Body of pancreas (tissue), 4 donors: ENCODE results near the gene MRGPRD. TPM values are rescaled to one million over a fixed set of nuclear protein-coding genes. Genes with fewer than 3 reads are reported as not detected.

Source experiments
- ATAC-seq: fragments of 150-250 bp; one replicate; pipeline ENCODE4 v1.9.1; 2016
- DNase-seq, 4 donors: peaks; one replicate each; pipeline ENCODE4 v3.0.0-alpha.2; 2019
- H3K27ac ChIP-seq, 4 donors: fragments of 200-600 bp; sonication (generic); 1 replicate in 3 of 4; 2 replicates in 1 of 4; pipeline versions ENCODE4 v1.5.1 to v1.6.1; 2016 to 2019; ENCODE audit warnings: mild to moderate bottlenecking in 1 of 4, mixed read lengths in 1 of 4, moderate library complexity in 1 of 4
- H3K27me3 ChIP-seq, 2 donors: fragments of 200-600 bp; sonication (generic); one replicate each; pipeline ENCODE4 v1.6.0; 2016; ENCODE audit warnings: mild to moderate bottlenecking in 1 of 2
- H3K36me3 ChIP-seq, 2 donors: fragments of 200-600 bp; sonication (generic); replicated peaks in 1 of 2; 2 replicates each; pipeline ENCODE4 v1.5.1; 2016; ENCODE audit warnings: low read depth in 2 of 2; ENCODE audit not compliant: insufficient read depth in 1 of 2
- H3K4me1 ChIP-seq: fragments of 200-600 bp; sonication (generic); one replicate; pipeline ENCODE4 v1.6.0; 2016
- H3K4me3 ChIP-seq, 2 donors: fragments of 200-600 bp; sonication (generic); 1 replicate in 1 of 2; 2 replicates in 1 of 2; pipeline ENCODE4 v1.5.1; 2016 to 2019
- H3K9me3 ChIP-seq, 3 donors: fragments of 200-600 bp; sonication (generic); 1 replicate in 2 of 3; 2 replicates in 1 of 3; pipeline ENCODE4 v1.5.1; 2016
- POLR2A ChIP-seq, 3 donors: fragments of 450-650 bp; IDR thresholded peaks; one replicate each; pipeline ENCODE4 v1.6.1; 2016; ENCODE audit warnings: antibody characterized with exemption in 3 of 3, mild to moderate bottlenecking in 2 of 3
- WGBS, 2 donors: methylation state at CpG; one replicate each; pipeline ENCODE4 v1.1.5; 2017; 5-methylcytosine and 5-hydroxymethylcytosine counted together
- intact Hi-C: fragments of 100-400 bp; cut with DNase I; formaldehyde crosslinking; loops from one replicate; pipeline ENCODE4 v1.15.1; 2023
- total RNA-seq, 2 donors: library from RNA; depleted of rRNA; stranded (reverse); fragments of >200 nt; gene quantifications; one replicate each; pipeline ENCODE4 v1.1.0, GENCODE V29; 2016
- TF ChIP-seq, protein P1 (sequence below), 7 experiments: fragments of 450-650 bp in 4 of 7; fragments of 200-600 bp in 3 of 7; sonication (generic) in 3 of 7; IDR thresholded peaks; one replicate each; pipeline ENCODE4 v1.5.1; 2016 to 2019; ENCODE audit warnings: antibody characterized with exemption in 7 of 7

The MRGPRD gene
- total RNA-seq, 2 donors from 2014 or later: not detected

DNA sequence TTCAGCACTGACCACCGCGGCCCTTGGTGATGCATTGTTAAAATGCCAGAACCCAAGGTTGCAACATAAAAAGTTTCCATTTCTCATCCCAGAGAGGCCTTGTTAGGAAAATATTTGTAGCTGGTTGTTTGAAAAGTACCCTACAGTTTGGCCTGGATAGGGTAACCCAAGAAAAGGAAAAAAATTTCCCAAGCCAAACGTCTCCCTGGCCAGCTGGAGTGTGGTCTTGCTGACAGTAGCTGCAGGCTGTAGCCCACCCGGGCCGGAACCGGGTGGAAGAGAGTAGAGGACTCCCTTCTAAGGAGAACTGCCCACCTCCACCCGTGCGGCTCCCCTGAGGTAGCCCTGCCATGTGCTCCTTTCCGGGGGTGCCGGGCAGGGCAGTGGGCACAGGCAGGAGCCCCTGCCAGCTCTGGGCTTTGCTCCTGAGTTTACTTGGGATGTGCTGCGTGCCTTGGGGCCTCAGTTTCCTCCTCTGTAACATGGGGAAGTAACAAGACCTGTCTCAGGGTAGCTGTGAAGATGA is 38.6 kb downstream of the MRGPRD start:
- DNase-seq (no peak), ATAC-seq (no peak)
- Histone ChIP-seq H3K9me3 (no peaks in the 10 kb centered on the region), H3K27ac (no peak overlapping the region), H3K4me1 (peaks cover 6% of the 10 kb centered on the region), H3K27me3 (no peaks in the 10 kb centered on the region), H3K4me3 (no peak overlapping the region), H3K36me3 (peaks cover 0 to 3% of the 10 kb centered on the region in 2 donors)
- TF ChIP-seq, protein P1, sequence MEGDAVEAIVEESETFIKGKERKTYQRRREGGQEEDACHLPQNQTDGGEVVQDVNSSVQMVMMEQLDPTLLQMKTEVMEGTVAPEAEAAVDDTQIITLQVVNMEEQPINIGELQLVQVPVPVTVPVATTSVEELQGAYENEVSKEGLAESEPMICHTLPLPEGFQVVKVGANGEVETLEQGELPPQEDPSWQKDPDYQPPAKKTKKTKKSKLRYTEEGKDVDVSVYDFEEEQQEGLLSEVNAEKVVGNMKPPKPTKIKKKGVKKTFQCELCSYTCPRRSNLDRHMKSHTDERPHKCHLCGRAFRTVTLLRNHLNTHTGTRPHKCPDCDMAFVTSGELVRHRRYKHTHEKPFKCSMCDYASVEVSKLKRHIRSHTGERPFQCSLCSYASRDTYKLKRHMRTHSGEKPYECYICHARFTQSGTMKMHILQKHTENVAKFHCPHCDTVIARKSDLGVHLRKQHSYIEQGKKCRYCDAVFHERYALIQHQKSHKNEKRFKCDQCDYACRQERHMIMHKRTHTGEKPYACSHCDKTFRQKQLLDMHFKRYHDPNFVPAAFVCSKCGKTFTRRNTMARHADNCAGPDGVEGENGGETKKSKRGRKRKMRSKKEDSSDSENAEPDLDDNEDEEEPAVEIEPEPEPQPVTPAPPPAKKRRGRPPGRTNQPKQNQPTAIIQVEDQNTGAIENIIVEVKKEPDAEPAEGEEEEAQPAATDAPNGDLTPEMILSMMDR (IDR thresholded peaks at IDR 0.05): no peak
- no peak for TF ChIP-seq POLR2A (IDR thresholded peaks at IDR 0.05)
- 67 to 69% methylated on average over 11 of the region's 11 CpGs for WGBS, 2 donors
- intact Hi-C loops: no loop called here

DNA sequence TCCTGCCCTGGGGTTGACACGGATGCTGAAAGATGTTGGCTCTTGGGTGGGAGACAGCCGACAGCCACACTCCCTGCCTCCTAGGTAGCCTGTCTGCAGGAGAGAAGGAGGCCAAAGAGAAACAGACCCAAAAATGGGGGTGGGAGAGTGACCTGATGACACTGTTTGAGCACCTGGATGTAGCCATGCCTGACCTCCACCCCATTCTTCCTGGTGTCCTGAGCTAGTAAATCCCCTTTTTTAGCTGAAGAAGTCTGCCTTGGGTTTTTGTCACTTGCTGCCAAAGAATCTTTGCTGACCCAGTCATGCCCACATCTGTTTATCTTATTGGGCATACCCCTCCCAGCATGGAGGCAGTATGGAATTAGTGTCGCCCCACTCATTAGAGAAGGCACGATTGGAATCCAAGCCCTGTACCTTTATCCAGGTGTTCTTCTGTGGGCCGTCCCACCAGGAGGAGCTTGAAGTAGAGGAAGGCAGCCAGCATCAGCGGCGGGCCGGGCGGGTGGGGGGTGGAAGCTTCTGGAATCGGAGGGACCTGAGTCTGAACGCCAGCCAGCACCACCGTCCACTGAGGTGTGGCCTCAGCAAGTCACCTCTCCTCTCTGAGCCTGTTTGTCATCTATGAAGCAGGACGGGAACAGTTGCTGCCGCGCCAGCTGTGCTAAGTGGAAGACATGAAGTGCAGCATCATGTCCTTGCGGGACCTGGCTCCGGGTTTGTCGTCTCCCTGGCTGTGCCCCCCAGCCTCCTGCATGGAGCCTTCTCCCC is 39.3 kb downstream of the MRGPRD start:
- H3K27me3 ChIP-seq: no peaks in the 10 kb centered on the region
- TF ChIP-seq POLR2A (IDR thresholded peaks at IDR 0.05): no peak
- TF ChIP-seq, protein P1 (IDR thresholded peaks at IDR 0.05): no peak
- WGBS, 2 donors: 84% methylated on average over 10 to 18 of the region's 18 CpGs
- no peaks in the 10 kb centered on the region for H3K9me3 ChIP-seq
- H3K36me3 ChIP-seq: peaks cover 0 to 7% of the 10 kb centered on the region in 2 donors
- intact Hi-C loops: no loop called here
- H3K4me3 ChIP-seq: no peak overlapping the region
- no peak for DNase-seq
- H3K27ac ChIP-seq: no peak overlapping the region
- no peak for ATAC-seq
- H3K4me1 ChIP-seq: peaks cover under 1% of the 10 kb centered on the region

DNA sequence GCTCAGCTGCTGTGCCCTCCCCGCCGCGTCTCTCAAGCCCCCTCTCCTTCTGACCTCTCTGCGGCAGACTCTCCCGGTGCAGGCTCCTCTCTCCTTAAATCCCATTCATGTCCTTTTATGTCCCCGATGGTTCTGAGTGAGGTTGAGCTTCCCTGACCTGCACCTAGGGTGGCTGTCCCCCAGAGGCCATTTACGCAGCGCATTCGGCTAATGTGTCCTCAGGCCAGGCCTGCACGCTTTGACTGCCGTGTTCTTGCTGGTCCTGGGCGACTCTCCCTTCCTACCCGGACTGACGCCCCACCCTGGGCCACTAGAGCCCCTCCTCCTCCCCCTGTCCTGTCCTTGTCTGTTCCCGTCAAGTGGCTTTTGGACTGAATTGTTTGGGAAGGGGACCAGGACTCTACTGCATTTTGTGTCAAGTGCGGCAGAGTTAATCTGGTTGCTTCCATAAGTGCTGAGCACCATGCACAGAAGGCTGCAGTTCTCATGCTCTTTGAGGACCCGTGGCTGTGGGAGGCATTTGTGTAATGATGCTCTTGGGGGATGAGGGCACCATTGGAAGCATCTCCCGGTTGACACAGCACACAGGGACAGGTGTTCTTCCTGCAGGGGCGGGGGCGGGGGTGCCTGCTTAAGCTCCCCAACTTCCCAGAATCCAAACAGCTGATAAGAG is 40.0 kb downstream of the MRGPRD start:
- no peaks in the 10 kb centered on the region for H3K4me1 ChIP-seq
- ATAC-seq (no peak), DNase-seq (no peak)
- intact Hi-C loops: no loop called here
- H3K4me3 ChIP-seq: no peak overlapping the region
- no peaks in the 10 kb centered on the region for H3K27me3 ChIP-seq
- TF ChIP-seq POLR2A (IDR thresholded peaks at IDR 0.05): no peak
- TF ChIP-seq, protein P1 (IDR thresholded peaks at IDR 0.05): no peak
- WGBS, 2 donors: 89 to 92% methylated on average over 18 to 20 of the region's 20 CpGs
- H3K36me3 ChIP-seq: peaks cover 0 to 7% of the 10 kb centered on the region in 2 donors
- H3K9me3 ChIP-seq: no peaks in the 10 kb centered on the region
- no peak overlapping the region for H3K27ac ChIP-seq

DNA sequence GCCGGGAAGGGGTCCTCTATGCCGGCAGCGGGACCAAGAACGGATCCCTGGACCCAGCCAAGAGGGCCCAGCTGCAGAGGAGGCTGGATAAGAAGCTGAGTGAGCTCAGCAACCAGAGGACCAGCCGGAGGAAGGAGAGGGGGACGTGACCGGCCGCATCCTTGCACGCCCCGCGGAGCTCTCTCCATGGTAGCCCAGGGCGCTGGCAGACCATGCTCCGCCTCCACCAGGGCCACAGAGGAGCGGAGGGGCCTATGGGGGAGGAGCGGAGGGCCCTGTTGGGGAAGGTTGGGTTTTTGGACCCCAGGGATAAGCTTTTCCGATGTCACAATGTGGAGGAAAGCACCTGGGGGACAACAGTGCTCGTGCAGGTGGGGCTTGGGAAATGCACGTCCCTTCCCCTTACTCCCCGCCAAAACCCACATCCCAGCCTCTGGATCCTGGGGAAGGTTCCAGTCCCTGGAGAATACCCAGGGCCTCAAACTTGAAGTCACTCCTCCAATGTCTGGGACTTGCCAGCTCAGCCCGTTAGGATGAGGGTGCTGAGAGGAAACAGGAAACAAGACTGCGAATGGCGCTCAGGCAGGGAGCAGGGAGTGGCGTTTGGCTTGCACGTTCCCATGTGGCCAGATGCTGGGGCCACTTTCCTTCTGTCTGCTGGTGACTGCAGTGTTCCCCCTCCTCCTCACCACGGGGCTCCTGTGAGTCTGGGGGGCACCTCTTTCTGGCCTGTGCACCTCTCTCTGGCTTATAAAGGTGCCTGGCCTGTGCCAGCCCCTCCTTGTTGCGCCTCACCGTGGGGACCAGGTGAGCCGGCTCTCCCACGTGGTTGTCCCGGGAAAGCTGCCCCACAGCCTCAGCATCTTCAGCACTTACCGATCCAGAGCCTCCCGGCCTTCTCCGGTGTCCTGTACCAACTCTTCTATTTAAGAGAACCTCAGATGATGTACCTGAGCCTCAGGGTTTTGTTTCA is 40.9 kb downstream of the MRGPRD start:
- DNase-seq (no peak), ATAC-seq (no peak)
- intact Hi-C loops: no loop called here
- no peak overlapping the region for H3K4me3 ChIP-seq
- TF ChIP-seq POLR2A (IDR thresholded peaks at IDR 0.05): no peak
- TF ChIP-seq, protein P1 (IDR thresholded peaks at IDR 0.05): no peak
- no peak overlapping the region for H3K27ac ChIP-seq
- WGBS, 2 donors: 89 to 91% methylated on average over 32 to 33 of the region's 33 CpGs
- H3K9me3 ChIP-seq: no peaks in the 10 kb centered on the region
- peaks cover 0 to 8% of the 10 kb centered on the region in 2 donors for H3K36me3 ChIP-seq
- no peaks in the 10 kb centered on the region for H3K27me3 ChIP-seq
- no peaks in the 10 kb centered on the region for H3K4me1 ChIP-seq
